HepG2 (cell line): ENCODE measurements around the gene ENTPD6. TPM values are rescaled to one million over a fixed set of nuclear protein-coding genes. Genes with fewer than 3 reads are reported as not detected.
A peak's percentile ranks its signal among the peaks of the same experiment; 100 is the strongest.

Source experiments
- ATAC-seq: fragments of 200-7000 bp; cut with Tn5 transposase; 3 replicates; pipeline ENCODE4 v1.9.1; 2020; ENCODE audit warnings: mild to moderate bottlenecking, moderate library complexity
- BruUV-seq: library from RNA; stranded (reverse); fragments of 400-500 nt; replicated peaks from 2 replicates; lab custom pipeline; 2021; lab: Mats Ljungman, UMichigan
- CTCF ChIA-PET: fragments of 300-600 bp; formaldehyde crosslinking; extraction: SDS; loops from one replicate; lab custom pipeline; 2021; ENCODE audit warnings: low total read pairs, inconsistent platforms, low intra/inter-chr PET ratio; lab: Yijun Ruan, JAX
- POLR2A ChIA-PET: fragments of 350-600 bp; sonication (Branson Sonifier 250); formaldehyde crosslinking; loops from one replicate; lab custom pipeline; 2020; ENCODE audit warnings: antibody characterized with exemption, inconsistent platforms; lab: Yijun Ruan, JAX
- DNase-seq: peaks from one replicate; pipeline ENCODE4 v3.0.0-alpha.2; 2015; ENCODE audit warnings: low spot score
- FAIRE-seq: peaks from 3 replicates; lab custom pipeline; 2011; peaks lifted over from hg19 to GRCh38; lab: Jason Lieb, UNC
- H2AFZ ChIP-seq: one replicate; pipeline ENCODE4 v1.6.1; 2011; ENCODE audit warnings: low read length, inconsistent platforms
- H3K27ac ChIP-seq: fragments of 300-600 bp; 3 replicates; pipeline ENCODE4 v1.8.0; 2011; ENCODE audit warnings: mixed run types, mild to moderate bottlenecking, mixed read lengths, low read length, inconsistent platforms; ENCODE audit not compliant: insufficient read depth; ENCODE audit errors: extremely low read length
- H3K27me3 ChIP-seq, 2 experiments: fragments of 200-600 bp in 1 of 2; 2 replicates in 1 of 2; 3 replicates in 1 of 2; pipeline versions ENCODE4 v1.6.0 to v1.8.0; 2011; ENCODE audit warnings: low read length in 2 of 2, mild to moderate bottlenecking in 2 of 2, moderate library complexity in 2 of 2, inconsistent platforms in 1 of 2; ENCODE audit not compliant: insufficient read depth in 2 of 2, control insufficient read depth in 1 of 2
- H3K36me3 ChIP-seq, 2 experiments: fragments of 200-600 bp in 1 of 2; replicated peaks in 1 of 2; 2 replicates in 1 of 2; 3 replicates in 1 of 2; pipeline versions ENCODE4 v1.5.1 to v1.8.0; 2011; ENCODE audit warnings: low read length in 2 of 2, inconsistent platforms in 1 of 2; ENCODE audit not compliant: insufficient read depth in 2 of 2, control insufficient read depth in 1 of 2
- H3K4me1 ChIP-seq: 2 replicates; pipeline ENCODE4 v1.5.1; 2012; ENCODE audit warnings: low read length, inconsistent platforms; ENCODE audit not compliant: insufficient read depth
- H3K4me2 ChIP-seq: 2 replicates; pipeline ENCODE4 v1.6.0; 2011; ENCODE audit warnings: low read depth, low read length, inconsistent platforms
- H3K4me3 ChIP-seq, 3 experiments: fragments of 200-600 bp in 1 of 3; sonication (generic), shearing (Covaris generic) in 1 of 3; replicated peaks in 1 of 3; 2 replicates each; pipeline ENCODE4 v1.5.1; 2011 to 2016; ENCODE audit warnings: low read length in 3 of 3, inconsistent platforms in 2 of 3, low read depth in 2 of 3, mild to moderate bottlenecking in 2 of 3, control low read depth in 1 of 3, mixed read lengths in 1 of 3; ENCODE audit not compliant: insufficient read depth in 1 of 3
- H3K79me2 ChIP-seq: one replicate; pipeline ENCODE4 v1.6.1; 2011; ENCODE audit warnings: low read length, inconsistent platforms; ENCODE audit not compliant: insufficient read depth
- H3K9ac ChIP-seq: 2 replicates; pipeline ENCODE4 v1.6.0; 2011; ENCODE audit warnings: mild to moderate bottlenecking, low read depth, low read length, inconsistent platforms; ENCODE audit not compliant: insufficient read depth
- H3K9me3 ChIP-seq: 2 replicates; pipeline ENCODE4 v1.5.1; 2012; ENCODE audit warnings: mild to moderate bottlenecking, low read length
- H4K20me1 ChIP-seq: 2 replicates; pipeline ENCODE4 v1.6.0; 2011; ENCODE audit warnings: inconsistent platforms, mild to moderate bottlenecking, low read length, moderate library complexity; ENCODE audit not compliant: insufficient read depth
- ARNT2 ChIP-seq: sonication (generic); formaldehyde crosslinking; IDR thresholded peaks from 2 replicates; pipeline ENCODE4 v1.8.0; 2022; ENCODE audit warnings: mild to moderate bottlenecking, low read depth, missing genetic modification reagents, moderate library complexity
- ISX ChIP-seq: sonication (generic); formaldehyde crosslinking; conservative IDR thresholded peaks from 2 replicates; pipeline ENCODE4 v1.5.0; 2020; ENCODE audit warnings: missing genetic modification reagents
- NFYB ChIP-seq: sonication (generic); formaldehyde crosslinking; IDR thresholded peaks from 2 replicates; pipeline ENCODE4 v1.4.0; 2020; ENCODE audit warnings: missing genetic modification reagents
- SIN3A ChIP-seq: IDR thresholded peaks from 2 replicates; pipeline ENCODE4 v1.6.1; 2011; ENCODE audit warnings: low read depth, mild to moderate bottlenecking, control low read depth, low read length, borderline replicate concordance
- SMC3 ChIP-seq: IDR thresholded peaks from 2 replicates; pipeline ENCODE4 v1.6.1; 2011; ENCODE audit warnings: low read length, improper control_type of control experiment
- STAG1 ChIP-seq: sonication (generic); formaldehyde crosslinking; IDR thresholded peaks from 2 replicates; pipeline ENCODE4 v1.4.0; 2020; ENCODE audit warnings: missing genetic modification reagents
- TCF7L2 ChIP-seq: IDR thresholded peaks from 2 replicates; pipeline ENCODE4 v1.6.1; 2011; ENCODE audit warnings: mild to moderate bottlenecking, low read depth, low read length, moderate library complexity
- TMF1 ChIP-seq: sonication (generic); formaldehyde crosslinking; IDR thresholded peaks from 2 replicates; pipeline ENCODE4 v1.8.1; 2022; ENCODE audit warnings: low read depth, missing genetic modification reagents
- ZNF235 ChIP-seq: sonication (generic); formaldehyde crosslinking; IDR thresholded peaks from 2 replicates; pipeline ENCODE4 v1.8.1; 2023; ENCODE audit warnings: mild to moderate bottlenecking, missing genetic modification reagents, borderline replicate concordance
- ZNF367 ChIP-seq: sonication (generic); formaldehyde crosslinking; IDR thresholded peaks from 2 replicates; pipeline ENCODE4 v1.4.0; 2020; ENCODE audit warnings: missing genetic modification reagents, borderline replicate concordance
- ZNF503 ChIP-seq: sonication (generic); formaldehyde crosslinking; IDR thresholded peaks from 2 replicates; pipeline ENCODE4 v1.4.0; 2020; ENCODE audit warnings: missing genetic modification reagents
- ZNF577 ChIP-seq: sonication (generic); formaldehyde crosslinking; IDR thresholded peaks from 2 replicates; pipeline ENCODE4 v1.4.0; 2020; ENCODE audit warnings: mild to moderate bottlenecking, low read depth, missing genetic modification reagents, borderline replicate concordance
- ZNF614 ChIP-seq: IDR thresholded peaks from 2 replicates; pipeline ENCODE4 v1.6.1; 2018; ENCODE audit warnings: missing biosample characterization, missing genetic modification reagents, inconsistent platforms, borderline replicate concordance
- WGBS: methylation state at CpG from one replicate; pipeline ENCODE4 v1.1.6; 2017; ENCODE audit warnings: low lambda C conversion rate; 5-methylcytosine and 5-hydroxymethylcytosine counted together
- in situ Hi-C: cut with HindIII; loops from 2 replicates; pipeline ENCODE4 v1.10.0; 2017; ENCODE audit warnings: low pct_unique_long_range_greater_than_20kb; ENCODE audit not compliant: extremely low pct_ligation_motif_present
- intact Hi-C: fragments of 100-400 bp; cut with micrococcal nuclease; formaldehyde crosslinking; loops from one replicate; pipeline ENCODE4 v1.10.0; 2022; ENCODE audit not compliant: unreplicated experiment
- polyA plus RNA-seq, 8 experiments: library from polyadenylated mRNA; depleted of rRNA in 3 of 8; stranded (reverse) in 7 of 8; unstranded in 1 of 8; fragments of >200 nt; fragmentation: Illumina TruSeq in 4 of 8; extraction: Trizol in 4 of 8; gene quantifications; 2 replicates each; pipeline versions ENCODE4 v1.2.1 to v1.2.3, GENCODE V29; 2011 to 2016; ENCODE audit warnings: low read depth in 4 of 8, missing spikeins in 1 of 8, mixed read lengths in 1 of 8; ENCODE audit not compliant: insufficient read depth in 1 of 8
- total RNA-seq, 5 experiments: library from RNA; depleted of rRNA; stranded (reverse); fragments of >200 nt; fragmentation: Illumina TruSeq; extraction: Trizol; gene quantifications; 2 replicates each; pipeline ENCODE4 v1.2.3, GENCODE V29; 2016; ENCODE audit warnings: low read depth in 1 of 5
- TF ChIP-seq, protein P1 (sequence below): sonication (generic); formaldehyde crosslinking; IDR thresholded peaks from 2 replicates; pipeline ENCODE4 v1.5.1; 2020; ENCODE audit warnings: mild to moderate bottlenecking, missing genetic modification reagents, borderline replicate concordance
- TF ChIP-seq, protein P2 (sequence below): sonication (generic); formaldehyde crosslinking; IDR thresholded peaks from 2 replicates; pipeline ENCODE4 v1.5.1; 2020; ENCODE audit warnings: mild to moderate bottlenecking, missing genetic modification reagents, borderline replicate concordance

ENTPD6 gene
- total and polyA plus RNA-seq, 2 of the 13 experiments (the other 11 are each of a cell fraction or from before 2014, with no cell fraction given), result 164 to 172 TPM

DNA sequence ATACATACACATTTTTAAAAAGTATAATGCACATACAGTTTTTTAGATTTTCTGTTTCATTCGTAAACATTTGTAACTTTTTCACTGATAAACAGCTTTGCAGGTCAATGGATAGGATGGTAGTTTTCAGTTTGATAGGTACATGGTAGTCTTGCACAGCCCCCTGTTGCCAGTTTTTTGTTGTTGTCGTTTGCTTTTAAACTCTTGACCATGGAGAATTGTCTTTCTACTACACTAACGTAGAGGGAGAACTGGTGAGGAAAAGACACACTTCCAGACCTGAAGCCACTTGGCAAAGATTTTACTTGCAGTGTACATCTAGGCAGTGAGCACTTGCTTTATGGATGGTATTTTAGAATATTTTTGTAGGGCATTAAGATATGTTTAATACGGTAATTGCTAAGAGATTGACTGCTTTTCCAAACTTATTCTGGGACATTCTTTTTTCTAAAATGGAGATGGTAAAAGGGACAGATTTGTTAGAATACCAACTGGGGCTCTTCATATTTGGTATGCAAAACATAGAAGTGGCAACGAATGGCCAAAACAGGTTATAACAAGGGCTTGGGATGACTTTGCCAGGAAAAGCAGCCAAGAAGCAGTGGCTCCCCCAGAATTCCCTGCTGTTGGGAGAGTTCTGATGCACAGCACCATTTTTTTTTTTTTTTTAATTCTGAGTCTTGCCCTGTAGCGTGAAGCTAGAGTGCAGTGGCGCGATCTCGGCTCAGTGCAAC lies 53.9 kb downstream of the ENTPD6 start:
- FAIRE-seq (no peak), DNase-seq (no peak), ATAC-seq (no peak)
- H3K9ac ChIP-seq, result peak overlapping the region; percentile 77
- H4K20me1 ChIP-seq, result no peaks in the 10 kb centered on the region
- H3K27ac ChIP-seq, result no peak overlapping the region
- intact Hi-C loops (no loop called here), in situ Hi-C loops (no loop called here)
- H3K4me3 ChIP-seq, result peak overlapping the region; percentile 69 to 93 (median 93); a peak in 5 of 6 replicates
- POLR2A ChIA-PET, result interaction anchor here (3.6 kb wide), 2 partner anchors 12 to 24 kb away, joined by 67 to 72 read pairs; no protein-coding TSS in a partner anchor
- peak overlapping the region; percentile 87 for H3K4me2 ChIP-seq
- TSS peak; percentile 61 for BruUV-seq
- H3K27me3 ChIP-seq, result peaks cover 0 to 8% of the 10 kb centered on the region in 2 experiments; a peak in 1 of 5 replicates
- no peak overlapping the region for H2AFZ ChIP-seq
- peaks cover 55% of the 10 kb centered on the region for H3K4me1 ChIP-seq
- H3K36me3 ChIP-seq, result 0 out of 5 replicates have a peak, but pooled peaks cover 0 to 4% of the 10 kb centered on the region in 2 experiments
- CTCF ChIA-PET, result no interaction called here
- H3K9me3 ChIP-seq, result no peaks in the 10 kb centered on the region
- H3K79me2 ChIP-seq, result peaks cover 43% of the 10 kb centered on the region
- WGBS, result 63% methylated on average over 9 of the region's 9 CpGs
- peak; percentile 35 for TF ChIP-seq STAG1 (CRISPR knock-in tag)
- TF ChIP-seq ZNF235 (CRISPR knock-in tag), result no peak
- no peak for TF ChIP-seq SMC3
- TF ChIP-seq, protein P1, sequence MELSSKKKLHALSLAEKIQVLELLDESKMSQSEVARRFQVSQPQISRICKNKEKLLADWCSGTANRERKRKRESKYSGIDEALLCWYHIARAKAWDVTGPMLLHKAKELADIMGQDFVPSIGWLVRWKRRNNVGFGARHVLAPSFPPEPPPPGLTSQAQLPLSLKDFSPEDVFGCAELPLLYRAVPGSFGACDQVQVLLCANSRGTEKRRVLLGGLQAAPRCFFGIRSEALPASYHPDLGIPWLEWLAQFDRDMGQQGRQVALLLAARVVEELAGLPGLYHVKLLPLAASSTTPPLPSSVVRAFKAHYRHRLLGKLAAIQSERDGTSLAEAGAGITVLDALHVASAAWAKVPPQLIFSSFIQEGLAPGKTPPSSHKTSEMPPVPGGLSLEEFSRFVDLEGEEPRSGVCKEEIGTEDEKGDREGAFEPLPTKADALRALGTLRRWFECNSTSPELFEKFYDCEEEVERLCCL (CRISPR knock-in tag), result no peak
- TF ChIP-seq ISX, result 0 out of 2 replicates have a peak, but pooled peaks have one; percentile 67
- 0 out of 2 replicates have a peak, but pooled peaks have one; percentile 33 for TF ChIP-seq ZNF503 (CRISPR knock-in tag)
- no peak for TF ChIP-seq TCF7L2
- TF ChIP-seq ARNT2, result no peak
- TF ChIP-seq SIN3A, result 0 out of 2 replicates have a peak, but pooled peaks have one; percentile 45
- TF ChIP-seq, protein P2, sequence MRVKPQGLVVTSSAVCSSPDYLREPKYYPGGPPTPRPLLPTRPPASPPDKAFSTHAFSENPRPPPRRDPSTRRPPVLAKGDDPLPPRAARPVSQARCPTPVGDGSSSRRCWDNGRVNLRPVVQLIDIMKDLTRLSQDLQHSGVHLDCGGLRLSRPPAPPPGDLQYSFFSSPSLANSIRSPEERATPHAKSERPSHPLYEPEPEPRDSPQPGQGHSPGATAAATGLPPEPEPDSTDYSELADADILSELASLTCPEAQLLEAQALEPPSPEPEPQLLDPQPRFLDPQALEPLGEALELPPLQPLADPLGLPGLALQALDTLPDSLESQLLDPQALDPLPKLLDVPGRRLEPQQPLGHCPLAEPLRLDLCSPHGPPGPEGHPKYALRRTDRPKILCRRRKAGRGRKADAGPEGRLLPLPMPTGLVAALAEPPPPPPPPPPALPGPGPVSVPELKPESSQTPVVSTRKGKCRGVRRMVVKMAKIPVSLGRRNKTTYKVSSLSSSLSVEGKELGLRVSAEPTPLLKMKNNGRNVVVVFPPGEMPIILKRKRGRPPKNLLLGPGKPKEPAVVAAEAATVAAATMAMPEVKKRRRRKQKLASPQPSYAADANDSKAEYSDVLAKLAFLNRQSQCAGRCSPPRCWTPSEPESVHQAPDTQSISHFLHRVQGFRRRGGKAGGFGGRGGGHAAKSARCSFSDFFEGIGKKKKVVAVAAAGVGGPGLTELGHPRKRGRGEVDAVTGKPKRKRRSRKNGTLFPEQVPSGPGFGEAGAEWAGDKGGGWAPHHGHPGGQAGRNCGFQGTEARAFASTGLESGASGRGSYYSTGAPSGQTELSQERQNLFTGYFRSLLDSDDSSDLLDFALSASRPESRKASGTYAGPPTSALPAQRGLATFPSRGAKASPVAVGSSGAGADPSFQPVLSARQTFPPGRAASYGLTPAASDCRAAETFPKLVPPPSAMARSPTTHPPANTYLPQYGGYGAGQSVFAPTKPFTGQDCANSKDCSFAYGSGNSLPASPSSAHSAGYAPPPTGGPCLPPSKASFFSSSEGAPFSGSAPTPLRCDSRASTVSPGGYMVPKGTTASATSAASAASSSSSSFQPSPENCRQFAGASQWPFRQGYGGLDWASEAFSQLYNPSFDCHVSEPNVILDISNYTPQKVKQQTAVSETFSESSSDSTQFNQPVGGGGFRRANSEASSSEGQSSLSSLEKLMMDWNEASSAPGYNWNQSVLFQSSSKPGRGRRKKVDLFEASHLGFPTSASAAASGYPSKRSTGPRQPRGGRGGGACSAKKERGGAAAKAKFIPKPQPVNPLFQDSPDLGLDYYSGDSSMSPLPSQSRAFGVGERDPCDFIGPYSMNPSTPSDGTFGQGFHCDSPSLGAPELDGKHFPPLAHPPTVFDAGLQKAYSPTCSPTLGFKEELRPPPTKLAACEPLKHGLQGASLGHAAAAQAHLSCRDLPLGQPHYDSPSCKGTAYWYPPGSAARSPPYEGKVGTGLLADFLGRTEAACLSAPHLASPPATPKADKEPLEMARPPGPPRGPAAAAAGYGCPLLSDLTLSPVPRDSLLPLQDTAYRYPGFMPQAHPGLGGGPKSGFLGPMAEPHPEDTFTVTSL (CRISPR knock-in tag), result no peak
- no peak for TF ChIP-seq TMF1 (CRISPR knock-in tag)
- no peak for TF ChIP-seq ZNF367 (CRISPR knock-in tag)
- TF ChIP-seq ZNF614, result no peak
- TF ChIP-seq NFYB (CRISPR knock-in tag), result no peak
- no peak for TF ChIP-seq ZNF577 (CRISPR knock-in tag)
